GM12891 (cell line): ENCODE data around the gene MS4A4E.

Experiments used
- PAX5 ChIP-seq: IDR thresholded peaks from 2 replicates; pipeline ENCODE4 v1.6.1; 2011; ENCODE audit warnings: low read length, moderate library complexity, mild to moderate bottlenecking; ENCODE audit not compliant: insufficient read depth, severe bottlenecking
- POLR2A ChIP-seq: IDR thresholded peaks from 2 replicates; pipeline ENCODE4 v1.6.1; 2011; ENCODE audit warnings: low read depth, low read length, control low read depth
- POLR2AphosphoS5 ChIP-seq: IDR thresholded peaks from 2 replicates; pipeline ENCODE4 v1.6.1; 2011; ENCODE audit warnings: low read depth, low read length, control low read depth
- SPI1 ChIP-seq: IDR thresholded peaks from 2 replicates; pipeline ENCODE4 v1.6.1; 2011; ENCODE audit warnings: low read depth, low read length, control low read depth
- TAF1 ChIP-seq: IDR thresholded peaks from 2 replicates; pipeline ENCODE4 v1.6.1; 2011; ENCODE audit warnings: low read depth, low read length, control low read depth

DNA sequence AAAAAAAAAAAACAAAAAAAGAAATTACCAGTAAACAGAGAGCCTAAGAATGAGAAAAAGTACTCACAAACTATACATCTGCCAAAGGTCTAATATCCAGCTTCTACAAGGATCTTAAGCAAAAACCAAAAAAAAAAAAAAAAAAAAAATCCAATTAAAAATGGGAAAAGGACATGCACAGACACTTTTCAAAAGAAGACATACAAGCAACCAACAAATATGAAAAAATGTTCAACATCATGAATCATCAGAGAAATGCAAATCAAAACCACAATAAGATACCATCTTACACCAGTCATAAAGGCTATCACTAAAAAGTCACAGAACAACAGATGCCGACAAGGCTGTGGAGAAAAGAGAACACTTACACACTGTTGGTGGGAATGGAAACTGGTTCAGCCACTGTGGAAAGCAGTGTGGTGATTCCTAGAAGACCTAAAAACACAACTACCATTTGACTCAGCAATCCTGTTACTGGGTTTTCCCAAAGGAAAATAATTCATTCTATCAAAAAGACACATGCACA, 78.3 kb downstream of the MS4A4E start:
- TF ChIP-seq POLR2AphosphoS5 (no peak), POLR2A (no peak), SPI1 (no peak), TAF1 (no peak), PAX5 (no peak)
